IPS-20b (cell line): ENCODE results near the gene TLK1.

Experiments
- H3K27ac ChIP-seq: one replicate; pipeline ENCODE4 v1.5.1; 2013; ENCODE audit warnings: low read length
- H3K27me3 ChIP-seq: 2 replicates; pipeline ENCODE4 v1.6.1; 2013; ENCODE audit warnings: mild to moderate bottlenecking, low read length, inconsistent platforms; ENCODE audit not compliant: insufficient read depth
- H3K36me3 ChIP-seq: 2 replicates; pipeline ENCODE4 v1.6.1; 2013; ENCODE audit warnings: low read depth, mild to moderate bottlenecking, inconsistent platforms, low read length, moderate library complexity; ENCODE audit not compliant: insufficient read depth
- H3K4me1 ChIP-seq: 2 replicates; pipeline ENCODE4 v1.6.1; 2013; ENCODE audit warnings: mild to moderate bottlenecking, control low read depth, inconsistent platforms, low read length, moderate library complexity; ENCODE audit not compliant: insufficient read depth
- H3K4me3 ChIP-seq: 2 replicates; pipeline ENCODE4 v1.5.1; 2013; ENCODE audit warnings: mild to moderate bottlenecking, low read length, inconsistent platforms
- H3K9ac ChIP-seq: 2 replicates; pipeline ENCODE4 v1.6.1; 2013; ENCODE audit warnings: low read depth, mild to moderate bottlenecking, inconsistent platforms, low read length, moderate library complexity
- H3K9me3 ChIP-seq: 2 replicates; pipeline ENCODE4 v1.6.1; 2013; ENCODE audit warnings: mild to moderate bottlenecking, low read depth, low read length, inconsistent platforms; ENCODE audit not compliant: insufficient read depth

TLK1 gene

DNA sequence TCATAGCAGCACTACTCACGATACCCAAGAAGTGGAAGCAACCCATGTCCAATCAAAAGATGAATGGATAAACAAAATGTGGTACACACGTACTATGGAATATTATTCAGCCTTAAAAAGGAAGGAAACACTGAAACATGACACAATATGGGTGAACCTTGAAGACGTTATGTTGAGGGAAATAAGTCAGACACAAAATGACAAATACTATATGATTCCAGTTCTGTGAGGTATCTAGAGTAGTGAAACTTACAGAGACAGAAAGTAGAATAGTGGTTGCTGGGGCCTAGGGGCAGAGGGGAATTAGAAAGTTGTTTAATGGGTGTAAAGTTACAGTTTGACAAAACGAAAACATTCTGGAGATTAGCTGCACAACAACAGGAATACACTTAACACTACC lies 24.7 kb downstream of the TLK1 start:
- Histone ChIP-seq H3K27ac (no peak overlapping the region), H3K36me3 (no peaks in the 10 kb centered on the region), H3K9ac (no peak overlapping the region), H3K4me3 (no peak overlapping the region), H3K9me3 (no peaks in the 10 kb centered on the region), H3K27me3 (no peaks in the 10 kb centered on the region), H3K4me1 (peaks cover 17% of the 10 kb centered on the region; the same call in 1 of the 2 replicates)

DNA sequence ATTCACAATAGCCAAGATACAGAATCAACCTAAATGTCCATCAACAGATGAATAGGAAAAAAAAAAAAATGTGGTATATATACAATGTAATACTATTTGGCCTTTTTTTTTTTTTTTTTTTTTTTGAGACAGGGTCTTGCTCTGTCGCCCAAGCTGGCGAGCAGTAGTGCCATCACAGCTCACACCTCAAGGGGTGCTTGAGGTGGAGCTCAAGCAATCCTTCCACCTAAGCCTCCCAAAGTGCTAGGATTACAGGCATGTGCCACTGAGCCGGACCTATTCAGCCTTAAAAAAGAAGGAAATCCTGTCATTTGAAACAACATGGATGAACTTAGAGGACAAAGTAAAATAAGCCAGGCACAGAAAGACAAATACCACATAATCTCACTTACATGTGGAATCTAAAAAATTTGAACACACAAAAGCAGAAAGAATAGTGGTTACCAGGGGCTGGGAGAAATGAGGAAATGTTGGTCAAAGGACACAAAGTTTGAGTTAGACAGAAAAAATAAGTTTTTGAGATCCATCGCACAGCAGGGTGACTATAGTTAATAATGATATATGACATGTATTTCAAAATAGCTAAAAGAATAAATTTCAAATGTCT lies 26.0 kb downstream of the TLK1 start:
- Histone ChIP-seq H3K27ac (no peak overlapping the region), H3K4me1 (peaks cover 10% of the 10 kb centered on the region; the same call in 1 of the 2 replicates), H3K9ac (no peak overlapping the region), H3K4me3 (no peak overlapping the region), H3K36me3 (no peaks in the 10 kb centered on the region), H3K27me3 (no peaks in the 10 kb centered on the region), H3K9me3 (no peaks in the 10 kb centered on the region)

DNA sequence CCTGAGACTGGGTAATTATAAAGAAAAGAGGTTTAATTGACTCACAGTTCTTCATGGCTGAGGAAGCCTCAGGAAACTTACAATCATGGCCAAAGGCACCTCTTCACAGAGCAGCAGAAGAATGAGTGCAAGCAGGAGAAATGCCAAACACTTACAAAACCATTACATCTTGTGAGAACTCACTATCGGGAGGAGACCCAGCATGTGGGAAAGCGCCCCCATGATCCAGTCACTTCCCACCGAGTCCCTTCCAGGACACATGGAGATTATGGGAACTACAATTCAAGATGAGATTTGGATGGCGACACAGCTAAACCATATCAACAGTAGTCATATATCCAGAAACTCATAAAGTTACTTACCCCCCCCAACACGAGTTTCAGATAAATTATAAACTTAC lies 28.6 kb downstream of the TLK1 start:
- Histone ChIP-seq H3K4me3 (no peak overlapping the region), H3K36me3 (no peaks in the 10 kb centered on the region), H3K9me3 (no peaks in the 10 kb centered on the region), H3K9ac (no peak overlapping the region), H3K27me3 (no peaks in the 10 kb centered on the region), H3K27ac (no peak overlapping the region), H3K4me1 (peaks cover 6% of the 10 kb centered on the region; the same call in 1 of the 2 replicates)

DNA sequence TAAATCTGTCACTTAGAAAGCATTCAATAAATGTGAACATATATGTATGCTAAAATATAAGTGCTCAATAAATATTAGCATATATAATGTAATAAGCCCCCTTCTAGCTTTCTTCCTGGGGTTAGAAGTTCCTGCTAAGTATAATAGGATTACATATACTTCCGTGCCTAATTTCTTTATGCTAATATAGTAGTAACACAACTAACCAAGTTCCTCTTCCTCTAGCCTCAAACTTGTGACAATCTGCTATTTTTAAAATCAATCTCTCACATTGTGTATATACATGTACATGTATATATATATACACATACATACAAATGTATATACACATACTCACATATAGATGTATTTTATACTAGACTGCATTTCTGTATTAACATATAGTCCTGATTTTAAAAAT lies 32.2 kb downstream of the TLK1 start:
- no peak overlapping the region for H3K27ac ChIP-seq

DNA sequence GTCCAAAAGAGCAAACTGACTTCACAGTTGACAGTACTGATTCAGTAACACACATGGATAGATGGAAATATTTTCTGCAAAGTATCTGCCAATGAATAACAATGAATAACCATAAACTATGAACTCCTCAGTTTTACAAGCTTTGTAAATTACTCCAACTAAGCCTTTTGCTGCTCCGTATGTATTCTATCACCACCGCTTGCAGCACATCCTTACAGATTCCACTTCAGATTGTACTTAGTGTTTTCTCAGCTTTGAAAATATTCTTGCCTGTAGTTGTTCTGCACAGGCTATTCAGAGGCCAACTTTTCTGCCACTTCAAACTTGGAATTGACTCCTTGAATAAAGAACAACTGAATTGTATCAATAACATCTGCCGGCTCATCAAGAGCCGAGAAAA lies 36.2 kb downstream of the TLK1 start:
- no peak overlapping the region for H3K27ac ChIP-seq

More for the DNA sequence above, 32.2 kb downstream of the TLK1 start:
- Histone ChIP-seq H3K27me3 (no peaks in the 10 kb centered on the region), H3K4me1 (peaks cover 6% of the 10 kb centered on the region; the same call in 1 of the 2 replicates), H3K9ac (no peak overlapping the region), H3K4me3 (no peak overlapping the region), H3K9me3 (no peaks in the 10 kb centered on the region), H3K36me3 (no peaks in the 10 kb centered on the region)

DNA sequence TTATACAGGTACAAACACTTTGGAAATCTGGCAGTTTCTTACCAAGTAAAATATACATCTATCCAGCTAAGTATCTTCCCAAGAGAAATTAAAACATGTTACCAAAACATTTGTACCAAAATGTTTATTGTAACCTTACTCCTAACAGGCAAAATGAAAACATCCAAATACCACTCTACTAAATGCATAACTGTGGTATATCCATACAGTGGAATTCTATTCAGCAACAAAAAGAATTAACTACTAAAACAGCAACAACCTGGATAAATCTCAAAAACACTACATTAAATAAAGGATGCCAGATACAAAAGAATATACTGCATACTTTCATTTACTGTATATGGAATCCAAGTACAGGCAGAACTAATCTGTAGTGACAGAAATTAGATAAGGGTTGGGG lies 51.1 kb downstream of the TLK1 start:
- Histone ChIP-seq H3K36me3 (peaks cover 11% of the 10 kb centered on the region), H3K27me3 (no peaks in the 10 kb centered on the region), H3K9ac (no peak overlapping the region), H3K9me3 (no peaks in the 10 kb centered on the region), H3K27ac (no peak overlapping the region), H3K4me1 (no peaks in the 10 kb centered on the region), H3K4me3 (no peak overlapping the region)

More for the DNA sequence above, 36.2 kb downstream of the TLK1 start:
- Histone ChIP-seq H3K9me3 (no peaks in the 10 kb centered on the region), H3K4me1 (no peaks in the 10 kb centered on the region; the same call in 1 of the 2 replicates), H3K4me3 (no peak overlapping the region), H3K27me3 (no peaks in the 10 kb centered on the region), H3K36me3 (no peaks in the 10 kb centered on the region), H3K9ac (no peak overlapping the region)

DNA sequence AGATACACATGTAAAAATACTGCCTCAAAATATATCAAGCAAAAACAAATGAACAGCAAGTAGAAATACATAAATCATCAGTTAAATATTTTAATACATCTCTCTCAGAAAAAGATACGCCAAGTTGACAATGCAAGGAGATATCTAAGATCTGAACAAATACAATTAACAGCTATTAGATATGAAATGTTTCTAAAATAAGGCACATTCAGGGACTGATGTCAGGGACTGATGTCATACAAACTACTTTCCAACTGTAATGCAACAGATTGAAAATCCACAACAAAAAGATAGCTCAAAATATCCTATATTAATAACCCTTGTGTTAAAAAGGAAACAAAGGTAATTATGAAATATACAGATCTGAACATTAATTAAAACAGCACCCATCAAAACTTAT lies 51.7 kb downstream of the TLK1 start:
- Histone ChIP-seq H3K9ac (no peak overlapping the region), H3K27me3 (no peaks in the 10 kb centered on the region), H3K4me3 (no peak overlapping the region), H3K27ac (no peak overlapping the region), H3K4me1 (no peaks in the 10 kb centered on the region), H3K9me3 (no peaks in the 10 kb centered on the region), H3K36me3 (peaks cover 6% of the 10 kb centered on the region)

DNA sequence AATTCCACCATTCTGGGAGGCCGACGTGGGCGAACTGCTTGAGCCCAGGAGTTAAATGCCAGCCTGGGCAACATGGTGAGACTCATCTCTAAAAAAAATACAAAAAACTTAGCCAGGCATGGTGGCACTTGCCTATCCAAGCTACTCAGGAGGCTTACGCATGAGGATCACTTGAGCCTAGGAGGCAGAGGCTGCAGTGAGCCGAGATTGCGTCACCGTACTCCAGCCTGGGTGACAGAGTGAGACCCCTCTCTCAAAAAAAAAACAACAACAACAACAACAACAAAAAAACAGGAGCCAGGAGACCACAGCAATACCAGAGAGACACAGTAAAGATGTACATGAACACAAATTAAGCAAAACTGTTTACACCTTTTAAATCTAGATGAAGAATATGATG lies 52.9 kb downstream of the TLK1 start:
- Histone ChIP-seq H3K27me3 (no peaks in the 10 kb centered on the region), H3K9ac (no peak overlapping the region), H3K27ac (no peak overlapping the region), H3K36me3 (peaks cover 6% of the 10 kb centered on the region; the same call in 1 of the 2 replicates), H3K4me3 (no peak overlapping the region), H3K9me3 (no peaks in the 10 kb centered on the region), H3K4me1 (no peaks in the 10 kb centered on the region)

DNA sequence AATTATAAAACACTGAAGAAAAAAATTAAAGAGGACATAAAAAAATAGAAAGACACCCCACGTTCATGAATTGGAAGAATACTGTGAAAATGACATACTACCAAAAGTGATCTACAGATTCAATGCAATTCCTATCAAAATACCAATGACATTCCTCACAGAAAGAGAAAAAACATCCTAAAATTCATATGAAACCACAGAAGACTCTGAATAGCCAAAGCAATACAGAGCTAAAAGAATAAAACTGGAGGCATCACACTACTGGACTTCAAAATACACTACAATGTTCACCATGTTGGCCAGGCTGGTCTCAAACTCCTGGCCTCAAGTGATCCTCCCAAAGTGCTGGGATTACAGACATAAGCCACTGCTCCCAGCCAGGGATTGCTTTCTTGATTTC lies 56.3 kb downstream of the TLK1 start:
- H3K27me3 ChIP-seq = no peaks in the 10 kb centered on the region
- H3K27ac ChIP-seq = no peak overlapping the region
- no peak overlapping the region for H3K4me3 ChIP-seq
- no peaks in the 10 kb centered on the region for H3K4me1 ChIP-seq
- no peaks in the 10 kb centered on the region for H3K9me3 ChIP-seq
- peaks cover 15% of the 10 kb centered on the region for H3K36me3 ChIP-seq
- H3K9ac ChIP-seq = no peak overlapping the region

DNA sequence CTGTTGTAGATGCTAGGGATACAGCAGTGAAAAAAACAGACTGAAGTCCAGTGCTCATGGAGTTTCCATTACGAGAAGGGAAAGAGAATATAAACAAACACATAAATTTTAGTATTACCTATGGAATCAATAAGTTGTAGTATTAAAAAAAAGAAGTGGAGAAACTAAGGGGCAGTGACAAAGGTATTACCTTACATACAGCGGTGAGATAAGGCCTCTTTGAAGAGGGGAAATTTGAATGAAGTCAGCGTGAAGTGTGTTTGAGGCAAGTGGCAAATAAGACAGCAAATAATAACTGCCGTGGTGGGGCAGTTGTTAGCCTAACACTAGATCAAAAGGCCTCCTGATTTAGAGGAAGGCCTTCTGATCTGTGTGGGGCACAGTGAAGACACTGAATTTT lies 57.9 kb downstream of the TLK1 start:
- H3K36me3 ChIP-seq = peaks cover 15% of the 10 kb centered on the region
- no peak overlapping the region for H3K27ac ChIP-seq
- H3K27me3 ChIP-seq = no peaks in the 10 kb centered on the region
- no peak overlapping the region; the same call in 1 of the 2 replicates for H3K9ac ChIP-seq
- H3K4me3 ChIP-seq = no peak overlapping the region
- H3K9me3 ChIP-seq = no peaks in the 10 kb centered on the region
- no peaks in the 10 kb centered on the region for H3K4me1 ChIP-seq

DNA sequence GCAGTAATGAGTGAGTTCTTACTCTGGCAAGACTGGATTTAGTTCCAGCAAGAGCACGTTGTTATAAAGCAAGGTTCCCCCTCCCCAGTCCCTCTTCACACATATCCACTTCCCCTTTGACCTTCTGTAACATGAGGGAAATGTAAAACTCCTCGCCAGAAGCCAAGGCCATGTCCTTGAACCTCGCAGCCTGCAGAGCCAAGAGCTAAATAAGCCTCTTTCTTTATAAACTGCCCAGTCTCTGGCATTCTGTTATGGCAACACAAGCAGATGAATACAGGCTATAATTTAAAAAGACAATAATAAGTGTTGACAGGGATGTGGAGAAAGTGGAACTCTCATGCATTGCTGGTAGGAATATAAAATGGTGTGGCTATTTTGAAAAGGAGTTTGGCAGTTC lies 60.3 kb downstream of the TLK1 start:
- H3K27ac ChIP-seq = no peak overlapping the region
- no peaks in the 10 kb centered on the region for H3K27me3 ChIP-seq
- H3K4me3 ChIP-seq = no peak overlapping the region
- no peaks in the 10 kb centered on the region for H3K9me3 ChIP-seq
- no peak overlapping the region for H3K9ac ChIP-seq
- H3K4me1 ChIP-seq = no peaks in the 10 kb centered on the region
- peaks cover 9% of the 10 kb centered on the region; the same call in 1 of the 2 replicates for H3K36me3 ChIP-seq

DNA sequence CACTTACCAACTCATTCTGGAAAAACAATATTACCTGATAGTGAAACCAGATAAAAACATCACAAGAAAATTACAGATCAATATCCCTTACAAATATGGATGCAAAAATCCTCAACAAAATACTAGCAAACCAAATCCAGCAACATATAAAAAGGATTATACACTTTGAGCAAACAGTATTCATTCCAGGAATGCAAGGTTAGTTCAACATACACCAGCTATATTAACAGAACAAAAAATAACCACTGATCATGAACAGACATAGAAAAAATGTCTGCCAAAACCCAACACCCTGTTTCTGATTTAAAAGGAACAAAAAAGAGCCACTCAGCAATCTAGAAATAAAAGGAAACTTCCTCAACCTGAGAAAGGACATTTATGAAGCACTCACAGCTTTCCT lies 62.1 kb downstream of the TLK1 start:
- H3K27ac ChIP-seq = no peak overlapping the region
- no peaks in the 10 kb centered on the region for H3K9me3 ChIP-seq
- no peak overlapping the region for H3K9ac ChIP-seq
- H3K4me1 ChIP-seq = peaks cover 3% of the 10 kb centered on the region
- peaks cover 9% of the 10 kb centered on the region; the same call in 1 of the 2 replicates for H3K36me3 ChIP-seq
- H3K27me3 ChIP-seq = no peaks in the 10 kb centered on the region
- H3K4me3 ChIP-seq = no peak overlapping the region
